HG03064 (cell line): ENCODE measurements around the gene OR2L8.

Experiments used
- ATAC-seq: cut with Tn5 transposase; IDR thresholded peaks from one replicate; pipeline ENCODE4 v1.9.1; 2021; ENCODE audit warnings: low read depth; ENCODE audit not compliant: unreplicated experiment

OR2L8 gene

GRCh38 chr1:247966532-247967204 is 18.0 kb downstream of the OR2L8 start:
- peak; percentile 90 for ATAC-seq

- ATAC-seq: no peak
Observed at GRCh38 chr1:247992986-247993385, 44.3 kb downstream of the OR2L8 start.

GRCh38 chr1:247998811-247999210 is 50.2 kb downstream of the OR2L8 start:
- no peak for ATAC-seq
